HL-60 (cell line): ENCODE results near the gene CPS1.

Source experiments
- DNase-seq, 2 experiments: peaks; one replicate each; pipeline ENCODE4 v3.0.0-alpha.2; 2010 to 2020; ENCODE audit warnings: low read depth in 1 of 2, low spot score in 1 of 2
- H3K27ac ChIP-seq: fragments of 250-450 bp; sonication (Bioruptor Pico); replicated peaks from 2 replicates; pipeline ENCODE4 v1.5.1; 2020; ENCODE audit warnings: mild to moderate bottlenecking, moderate library complexity
- H3K27me3 ChIP-seq: fragments of 250-450 bp; sonication (Bioruptor Pico); 2 replicates; pipeline ENCODE4 v1.5.1; 2021; ENCODE audit warnings: mild to moderate bottlenecking, moderate library complexity; ENCODE audit not compliant: insufficient read depth, poor library complexity, severe bottlenecking
- H3K4me3 ChIP-seq: replicated peaks from 2 replicates; pipeline ENCODE4 v1.5.1; 2011; ENCODE audit warnings: mild to moderate bottlenecking, control low read depth, low read length; ENCODE audit not compliant: insufficient read depth
- CTCF ChIP-seq: IDR thresholded peaks from one replicate; pipeline ENCODE4 v1.5.1; 2011; ENCODE audit warnings: low read length, control low read depth, inconsistent platforms; ENCODE audit not compliant: insufficient read depth
- GABPA ChIP-seq: IDR thresholded peaks from 2 replicates; pipeline ENCODE4 v1.6.1; 2012; ENCODE audit warnings: low read depth
- POLR2AphosphoS5 ChIP-seq: IDR thresholded peaks from 2 replicates; pipeline ENCODE4 v1.6.1; 2012; ENCODE audit warnings: low read depth
- REST ChIP-seq: IDR thresholded peaks from 2 replicates; pipeline ENCODE4 v1.6.1; 2012; ENCODE audit warnings: low read depth; ENCODE audit not compliant: insufficient replicate concordance
- SPI1 ChIP-seq: IDR thresholded peaks from 2 replicates; pipeline ENCODE4 v1.6.1; 2012; ENCODE audit warnings: low read depth, mild to moderate bottlenecking, borderline replicate concordance

Gene CPS1

DNA sequence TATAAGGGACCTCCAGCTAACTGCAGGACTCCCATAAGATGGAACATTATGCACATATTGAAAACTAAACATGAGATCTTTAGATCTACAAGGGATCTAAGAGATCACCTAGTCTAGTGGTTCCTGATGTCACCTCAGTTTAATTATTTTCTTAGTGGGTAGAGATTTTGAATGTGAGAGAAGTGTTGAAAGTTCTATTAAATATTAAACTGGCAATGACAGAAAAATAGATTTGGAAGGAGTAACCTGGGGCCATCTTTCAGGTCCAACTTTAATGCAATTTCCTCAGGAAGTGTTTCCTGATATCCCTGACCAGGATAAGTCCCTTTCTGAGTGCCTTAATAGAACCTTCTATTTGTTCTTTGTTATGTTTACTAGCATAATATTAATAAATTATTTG is 29.1 kb upstream of the CPS1 start:
- Histone ChIP-seq H3K27me3 (no peaks in the 10 kb centered on the region), H3K4me3 (no peak overlapping the region), H3K27ac (no peak overlapping the region)
- no peak for TF ChIP-seq REST
- TF ChIP-seq GABPA: no peak
- DNase-seq: no peak

DNA sequence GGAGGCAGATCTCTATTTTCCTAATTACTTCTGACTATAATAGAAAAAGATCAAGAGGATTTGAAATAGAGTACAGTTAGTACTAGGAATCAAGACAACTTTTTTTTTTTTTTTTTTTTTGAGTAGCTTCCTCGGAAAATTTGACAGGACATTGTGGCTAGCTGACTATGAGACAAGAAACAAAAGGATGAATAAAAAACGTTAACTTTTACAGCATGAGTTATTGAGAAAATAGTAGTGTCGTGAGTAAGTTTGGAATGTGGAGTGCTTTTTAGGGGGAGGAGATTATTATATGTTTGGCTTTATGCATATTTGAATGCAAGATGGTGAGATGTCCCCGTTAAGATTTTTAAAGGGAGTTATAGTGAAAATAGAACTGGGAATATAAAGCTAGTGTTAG is 27.7 kb upstream of the CPS1 start:
- H3K27ac ChIP-seq: no peak overlapping the region
- no peaks in the 10 kb centered on the region for H3K27me3 ChIP-seq
- DNase-seq: no peak
- TF ChIP-seq POLR2AphosphoS5: no peak
- no peak for TF ChIP-seq SPI1
- no peak for TF ChIP-seq REST
- TF ChIP-seq GABPA: no peak
- TF ChIP-seq CTCF: no peak
- H3K4me3 ChIP-seq: no peak overlapping the region

GRCh38 chr2:210531050-210531449 is 25.3 kb upstream of the CPS1 start:
- H3K27me3 ChIP-seq: no peaks in the 10 kb centered on the region
- H3K4me3 ChIP-seq: no peak overlapping the region
- no peak overlapping the region for H3K27ac ChIP-seq
- TF ChIP-seq REST: no peak
- no peak for DNase-seq

- Histone ChIP-seq H3K4me3 (no peak overlapping the region), H3K27ac (no peak overlapping the region), H3K27me3 (no peaks in the 10 kb centered on the region)
- TF ChIP-seq SPI1: no peak
- DNase-seq: no peak
These were observed 24.9 kb upstream of the CPS1 start for GRCh38 chr2:210531482-210531881.

DNA sequence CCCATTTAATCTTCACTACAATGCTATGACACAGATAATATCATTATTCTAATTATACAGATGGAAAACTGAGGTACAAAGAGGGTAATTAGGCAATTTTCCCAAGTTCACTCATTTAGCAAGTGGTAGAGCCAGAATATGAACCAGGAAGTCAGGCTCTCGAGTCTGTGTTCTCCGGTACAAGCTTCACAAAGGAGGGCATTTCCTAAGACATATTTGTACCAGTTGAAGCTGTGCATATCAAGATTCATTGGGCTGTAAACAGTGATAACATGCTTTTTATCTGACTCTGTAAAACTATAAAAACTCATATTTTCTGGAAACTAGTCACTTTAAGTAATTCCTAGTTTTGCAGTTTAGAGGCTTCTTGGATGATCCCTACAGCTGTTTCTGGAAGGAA is 23.0 kb upstream of the CPS1 start:
- no peak for DNase-seq
- no peak overlapping the region for H3K27ac ChIP-seq
- TF ChIP-seq POLR2AphosphoS5 (no peak), GABPA (no peak), CTCF (no peak), REST (no peak), SPI1 (no peak)
- H3K27me3 ChIP-seq: no peaks in the 10 kb centered on the region
- H3K4me3 ChIP-seq: no peak overlapping the region
